HL-60 (cell line): ENCODE data around the gene DYNC1I1.

Source experiments
- SPI1 ChIP-seq: IDR thresholded peaks from 2 replicates; pipeline ENCODE4 v1.6.1; 2012; ENCODE audit warnings: low read depth, mild to moderate bottlenecking, borderline replicate concordance
- TF ChIP-seq, protein P1 (sequence below): IDR thresholded peaks from one replicate; pipeline ENCODE4 v1.5.1; 2011; ENCODE audit warnings: low read length, control low read depth, inconsistent platforms; ENCODE audit not compliant: insufficient read depth

GRCh38 chr7:95997632-95998031 lies 225.3 kb downstream of the DYNC1I1 start:
- TF ChIP-seq SPI1 = no peak
- TF ChIP-seq, protein P1, sequence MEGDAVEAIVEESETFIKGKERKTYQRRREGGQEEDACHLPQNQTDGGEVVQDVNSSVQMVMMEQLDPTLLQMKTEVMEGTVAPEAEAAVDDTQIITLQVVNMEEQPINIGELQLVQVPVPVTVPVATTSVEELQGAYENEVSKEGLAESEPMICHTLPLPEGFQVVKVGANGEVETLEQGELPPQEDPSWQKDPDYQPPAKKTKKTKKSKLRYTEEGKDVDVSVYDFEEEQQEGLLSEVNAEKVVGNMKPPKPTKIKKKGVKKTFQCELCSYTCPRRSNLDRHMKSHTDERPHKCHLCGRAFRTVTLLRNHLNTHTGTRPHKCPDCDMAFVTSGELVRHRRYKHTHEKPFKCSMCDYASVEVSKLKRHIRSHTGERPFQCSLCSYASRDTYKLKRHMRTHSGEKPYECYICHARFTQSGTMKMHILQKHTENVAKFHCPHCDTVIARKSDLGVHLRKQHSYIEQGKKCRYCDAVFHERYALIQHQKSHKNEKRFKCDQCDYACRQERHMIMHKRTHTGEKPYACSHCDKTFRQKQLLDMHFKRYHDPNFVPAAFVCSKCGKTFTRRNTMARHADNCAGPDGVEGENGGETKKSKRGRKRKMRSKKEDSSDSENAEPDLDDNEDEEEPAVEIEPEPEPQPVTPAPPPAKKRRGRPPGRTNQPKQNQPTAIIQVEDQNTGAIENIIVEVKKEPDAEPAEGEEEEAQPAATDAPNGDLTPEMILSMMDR = no peak
